ENCODE data around the gene STARD13.

The STARD13 gene

GRCh38 chr13:33053397-33054066 lies 232.0 kb downstream of the STARD13 start:
- no peak for DNase-seq (ENCODE audit: low read depth in 2 of 2)
